ENCODE measurements around the gene BCL6B. TPM values are rescaled to one million over a fixed set of nuclear protein-coding genes. Genes with fewer than 3 reads are reported as not detected.

Gene BCL6B
- total RNA-seq, 4 donors from 2014 or later, result 1.9 to 8.1 (median 3.2) TPM

DNA sequence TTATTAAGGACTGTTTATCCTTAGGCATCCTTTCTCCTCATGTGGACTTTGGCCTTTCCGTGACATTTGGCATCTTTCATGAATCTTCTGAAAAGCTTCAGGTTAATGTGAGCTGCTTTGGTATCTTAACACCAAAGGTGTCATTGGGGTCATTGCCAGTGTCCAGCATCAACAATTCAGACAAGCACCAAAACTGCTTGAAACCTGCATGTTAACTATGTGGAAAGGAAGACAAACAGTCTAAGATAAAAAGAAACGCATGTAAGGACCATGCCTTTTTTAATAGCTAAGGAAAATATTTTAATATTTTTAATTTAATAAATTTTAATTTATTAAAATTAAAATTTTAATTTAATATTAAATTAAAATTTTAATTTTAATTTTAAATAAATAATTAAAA lies 19.1 kb upstream of the BCL6B start:
- H3K4me3 ChIP-seq, result no peak overlapping the region
- peaks cover 3 to 70% (median 7%) of the 10 kb centered on the region in 3 donors for H3K36me3 ChIP-seq
- TF ChIP-seq, protein P1, sequence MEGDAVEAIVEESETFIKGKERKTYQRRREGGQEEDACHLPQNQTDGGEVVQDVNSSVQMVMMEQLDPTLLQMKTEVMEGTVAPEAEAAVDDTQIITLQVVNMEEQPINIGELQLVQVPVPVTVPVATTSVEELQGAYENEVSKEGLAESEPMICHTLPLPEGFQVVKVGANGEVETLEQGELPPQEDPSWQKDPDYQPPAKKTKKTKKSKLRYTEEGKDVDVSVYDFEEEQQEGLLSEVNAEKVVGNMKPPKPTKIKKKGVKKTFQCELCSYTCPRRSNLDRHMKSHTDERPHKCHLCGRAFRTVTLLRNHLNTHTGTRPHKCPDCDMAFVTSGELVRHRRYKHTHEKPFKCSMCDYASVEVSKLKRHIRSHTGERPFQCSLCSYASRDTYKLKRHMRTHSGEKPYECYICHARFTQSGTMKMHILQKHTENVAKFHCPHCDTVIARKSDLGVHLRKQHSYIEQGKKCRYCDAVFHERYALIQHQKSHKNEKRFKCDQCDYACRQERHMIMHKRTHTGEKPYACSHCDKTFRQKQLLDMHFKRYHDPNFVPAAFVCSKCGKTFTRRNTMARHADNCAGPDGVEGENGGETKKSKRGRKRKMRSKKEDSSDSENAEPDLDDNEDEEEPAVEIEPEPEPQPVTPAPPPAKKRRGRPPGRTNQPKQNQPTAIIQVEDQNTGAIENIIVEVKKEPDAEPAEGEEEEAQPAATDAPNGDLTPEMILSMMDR (IDR thresholded peaks at IDR 0.05), result no peak
- no peak for TF ChIP-seq POLR2A (IDR thresholded peaks at IDR 0.05)
- TF ChIP-seq EP300 (IDR thresholded peaks at IDR 0.05), result no peak
- H3K27ac ChIP-seq, result no peak overlapping the region
- WGBS, 2 donors, result 96 to 97% methylated on average over 2 of the region's 2 CpGs
- H3K27me3 ChIP-seq, result no peaks in the 10 kb centered on the region
- no peaks in the 10 kb centered on the region for H3K9me3 ChIP-seq
- peaks cover 0 to 3% (median 0%) of the 10 kb centered on the region in 4 donors for H3K4me1 ChIP-seq
- DNase-seq (ENCODE audit: low spot score in 2 of 2), result no peak

DNA sequence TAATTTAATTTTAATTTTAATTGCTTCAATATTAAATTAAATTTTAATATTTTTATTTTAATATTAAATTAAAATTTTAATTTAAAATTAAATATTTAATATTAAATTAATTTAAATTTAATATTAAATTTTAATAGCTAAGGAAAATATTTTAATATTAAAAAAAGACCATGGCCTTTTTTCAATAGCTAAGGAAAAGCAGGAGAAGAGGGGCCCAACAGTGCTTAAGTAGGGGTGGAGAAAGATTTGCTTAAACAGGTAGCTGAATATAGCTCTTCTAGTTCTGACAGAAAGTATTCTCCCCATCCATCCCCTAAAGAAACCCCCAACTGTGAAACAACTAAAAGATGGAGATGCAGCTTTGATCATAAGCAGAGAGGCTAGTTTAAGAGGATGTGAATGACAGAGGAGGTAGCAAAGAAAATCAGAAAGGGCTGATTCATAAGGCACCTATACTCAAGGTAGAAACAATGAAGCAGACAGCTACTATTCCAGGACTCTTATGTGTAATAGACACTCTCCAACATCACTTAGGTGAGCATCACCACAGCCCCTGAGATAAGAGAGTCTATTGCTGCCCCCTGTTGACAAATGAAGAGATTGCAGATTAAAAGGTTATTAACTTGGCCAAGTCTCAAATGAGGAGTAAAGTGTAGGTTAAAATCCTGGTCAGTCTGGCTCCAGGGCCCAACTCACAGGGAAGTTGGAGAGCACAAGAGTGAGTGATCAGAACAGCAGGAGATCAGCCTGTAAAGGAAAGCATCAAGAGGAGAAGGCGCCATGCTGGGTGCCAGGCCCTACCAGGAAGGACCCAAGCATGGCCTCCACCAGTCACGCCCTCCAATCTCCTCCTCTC lies 18.2 kb upstream of the BCL6B start:
- WGBS, 2 donors, result 97 to 100% methylated on average over 2 of the region's 2 CpGs
- Histone ChIP-seq H3K4me3 (no peak overlapping the region), H3K36me3 (peaks cover 0 to 70% (median 7%) of the 10 kb centered on the region in 3 donors), H3K27me3 (no peaks in the 10 kb centered on the region), H3K9me3 (no peaks in the 10 kb centered on the region), H3K27ac (no peak overlapping the region), H3K4me1 (peaks cover 0 to 5% (median under 1%) of the 10 kb centered on the region in 4 donors)
- DNase-seq (ENCODE audit: low spot score in 2 of 2), result peak in 1 of 2 donors; percentile 75
- no peak for TF ChIP-seq POLR2A (IDR thresholded peaks at IDR 0.05)
- TF ChIP-seq, protein P1 (IDR thresholded peaks at IDR 0.05), result peak; percentile 53 to 74 (median 67)

DNA sequence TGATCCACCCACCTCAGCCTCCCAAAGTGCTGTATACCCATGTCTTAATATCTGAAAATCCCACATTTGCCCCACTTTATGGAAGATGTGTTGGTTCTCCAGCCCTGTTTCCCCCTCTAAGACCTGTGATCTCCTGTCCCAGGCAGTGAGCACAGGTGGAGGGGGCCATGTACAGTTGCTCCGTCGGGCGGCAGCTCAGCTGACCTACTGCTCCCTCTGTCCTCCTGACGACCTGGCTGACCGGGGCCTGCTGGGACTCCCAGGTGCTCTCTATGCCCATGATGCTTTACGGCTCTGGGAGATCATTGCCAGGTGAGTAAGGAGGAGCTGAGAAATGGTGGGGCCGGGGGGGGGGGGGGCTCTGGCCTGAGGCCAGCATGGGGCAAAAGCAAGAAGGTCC lies 17.1 kb upstream of the BCL6B start:
- H3K36me3 ChIP-seq, result peaks cover 0 to 63% (median 7%) of the 10 kb centered on the region in 3 donors
- H3K9me3 ChIP-seq, result no peaks in the 10 kb centered on the region
- peaks cover 0 to 16% (median 10%) of the 10 kb centered on the region in 4 donors for H3K4me1 ChIP-seq
- TF ChIP-seq EP300 (IDR thresholded peaks at IDR 0.05), result no peak
- TF ChIP-seq, protein P1 (IDR thresholded peaks at IDR 0.05), result no peak
- TF ChIP-seq POLR2A (IDR thresholded peaks at IDR 0.05), result no peak
- H3K27ac ChIP-seq, result no peak overlapping the region
- no peak overlapping the region for H3K4me3 ChIP-seq
- no peaks in the 10 kb centered on the region for H3K27me3 ChIP-seq
- WGBS, 2 donors, result 74 to 88% methylated on average over 6 of the region's 7 CpGs
- no peak for DNase-seq (ENCODE audit: low spot score in 2 of 2)

DNA sequence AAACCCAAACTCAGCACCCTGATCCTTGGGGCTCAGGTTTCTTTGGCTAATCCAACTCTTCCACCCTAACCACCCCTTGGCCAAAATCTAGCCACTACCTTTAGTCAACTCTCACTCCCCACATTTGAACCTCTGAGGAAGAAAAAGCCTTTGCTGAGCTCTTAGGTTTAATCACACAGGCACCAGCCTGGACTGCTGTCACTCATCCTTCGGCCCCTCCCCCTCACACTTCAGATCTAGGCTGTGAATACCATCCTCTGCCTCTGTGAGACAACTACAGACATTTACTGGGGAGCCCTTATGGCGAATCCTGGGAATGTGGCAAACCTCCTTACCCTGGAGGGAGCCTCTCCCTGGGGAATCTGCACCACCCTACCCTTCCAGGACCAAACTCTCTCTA lies 15.7 kb upstream of the BCL6B start:
- no peak overlapping the region for H3K27ac ChIP-seq
- H3K9me3 ChIP-seq, result no peaks in the 10 kb centered on the region
- peaks cover 0 to 49% (median 0%) of the 10 kb centered on the region in 3 donors for H3K36me3 ChIP-seq
- TF ChIP-seq EP300 (IDR thresholded peaks at IDR 0.05), result no peak
- TF ChIP-seq, protein P1 (IDR thresholded peaks at IDR 0.05), result no peak
- no peak for TF ChIP-seq POLR2A (IDR thresholded peaks at IDR 0.05)
- no peak overlapping the region for H3K4me3 ChIP-seq
- H3K27me3 ChIP-seq, result no peaks in the 10 kb centered on the region
- WGBS, 2 donors, result 82 to 90% methylated on average over 2 of the region's 2 CpGs
- no peak for DNase-seq (ENCODE audit: low spot score in 2 of 2)
- peaks cover 0 to 28% (median 21%) of the 10 kb centered on the region in 4 donors for H3K4me1 ChIP-seq

DNA sequence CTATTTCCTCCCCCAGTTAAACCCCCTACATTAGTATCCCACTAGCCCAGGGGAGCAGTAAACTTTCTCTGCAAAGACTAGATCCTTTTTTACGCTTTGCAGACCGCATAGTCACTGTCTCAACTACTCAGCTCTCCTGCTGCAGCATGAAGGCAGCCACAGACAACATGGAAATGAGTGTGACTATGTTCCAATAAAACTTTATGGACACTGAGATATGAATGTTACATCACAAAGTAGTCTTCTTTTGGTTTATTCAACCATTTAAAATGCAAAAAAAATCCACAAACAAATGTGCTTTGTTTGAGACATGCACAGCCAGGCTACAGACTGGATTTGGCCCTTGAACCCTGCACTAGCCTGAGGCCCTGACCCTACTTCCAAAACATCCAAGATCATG lies 12.3 kb upstream of the BCL6B start:
- H3K4me1 ChIP-seq, result peaks cover 0 to 47% (median 35%) of the 10 kb centered on the region in 4 donors
- H3K9me3 ChIP-seq, result no peaks in the 10 kb centered on the region
- no peaks in the 10 kb centered on the region for H3K27me3 ChIP-seq
- no peak for DNase-seq (ENCODE audit: low spot score in 2 of 2)
- peaks cover 0 to 33% (median 0%) of the 10 kb centered on the region in 3 donors for H3K36me3 ChIP-seq
- TF ChIP-seq POLR2A (IDR thresholded peaks at IDR 0.05) (no peak), EP300 (IDR thresholded peaks at IDR 0.05) (no peak)
- TF ChIP-seq, protein P1 (IDR thresholded peaks at IDR 0.05), result no peak
- H3K4me3 ChIP-seq, result no peak overlapping the region
- WGBS, 2 donors, result 70 to 80% methylated on average over 2 of the region's 2 CpGs
- no peak overlapping the region for H3K27ac ChIP-seq
